OCI-LY3 (cell line): ENCODE results near the gene UTP20.

Source experiments
- CTCF ChIP-seq: fragments of 200-600, 300-600 bp; sonication (generic); IDR thresholded peaks from 2 replicates; pipeline ENCODE4 v1.5.1; 2014; ENCODE audit warnings: antibody characterized with exemption, low read length, low read depth
- EZH2phosphoT487 ChIP-seq: fragments of 200-600 bp; shearing (Covaris generic); IDR thresholded peaks from 2 replicates; pipeline ENCODE4 v1.6.1; 2018; ENCODE audit warnings: antibody characterized with exemption, mixed run types, low read depth

- TF ChIP-seq CTCF (no peak), EZH2phosphoT487 (no peak)
These were observed 99.2 kb downstream of the UTP20 start for GRCh38 chr12:101379149-101379548.
